NCI-H1048 (cell line): ENCODE data around the gene MIPOL1.
"Not testable (repeated sequence)": the region's sequence is repeated elsewhere in the genome, so short reads cannot be mapped to it uniquely, and the experiment has no call there.

Experiments used
- DNase-seq: peaks from one replicate; lab custom pipeline; 2025; lab: John Stamatoyannopoulos, UW

MIPOL1 gene

DNA sequence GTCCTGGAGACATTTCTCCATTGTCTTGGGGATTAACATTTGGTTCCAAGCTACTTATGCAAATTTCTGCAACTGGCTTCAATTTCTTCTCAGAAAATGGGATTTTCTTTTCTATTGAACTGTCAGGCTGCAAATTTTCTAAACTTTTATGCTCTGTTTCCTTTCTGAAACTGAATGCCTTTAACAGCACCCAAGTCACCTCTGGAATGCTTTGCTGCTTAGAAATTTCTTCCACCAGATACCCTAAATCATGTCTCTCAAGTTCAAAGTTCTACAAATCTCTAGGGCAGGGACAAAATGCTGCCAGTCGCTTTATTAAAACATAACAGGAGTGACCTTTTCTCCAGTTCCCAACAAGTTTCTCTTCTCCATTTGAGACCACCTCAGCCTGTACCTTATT, 264.7 kb downstream of the MIPOL1 start:
- DNase-seq, result not testable (repeated sequence)

DNA sequence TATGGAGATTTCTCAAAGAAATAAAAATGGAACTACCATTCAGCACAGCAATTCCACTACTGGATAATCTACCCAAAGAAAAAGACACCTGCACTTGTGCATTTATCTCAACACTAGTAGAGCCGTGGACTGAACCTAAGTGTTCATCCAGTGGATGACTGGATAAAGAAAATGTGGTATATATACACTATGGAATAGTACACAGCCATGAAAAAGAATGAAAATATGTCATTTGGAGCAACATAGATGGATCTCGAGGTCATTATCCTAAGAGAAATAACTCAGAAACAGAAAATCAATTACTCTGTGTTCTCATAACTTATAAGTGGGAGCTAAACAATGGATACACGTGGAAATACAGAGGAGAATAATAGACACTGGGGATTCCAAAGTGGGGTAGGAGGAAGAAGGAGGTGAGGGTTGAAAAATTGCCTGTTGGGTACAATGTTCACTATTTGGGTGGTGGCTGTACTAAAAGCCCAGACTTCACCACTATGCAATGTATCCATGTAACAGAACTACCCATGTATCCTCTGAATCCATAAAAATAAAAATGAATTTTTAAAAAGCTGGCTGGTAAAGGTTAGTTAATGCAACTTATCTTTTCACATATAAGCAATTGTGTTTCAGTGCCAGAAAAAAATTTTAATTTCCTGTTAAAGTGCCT, 266.6 kb downstream of the MIPOL1 start:
- no peak for DNase-seq

DNA sequence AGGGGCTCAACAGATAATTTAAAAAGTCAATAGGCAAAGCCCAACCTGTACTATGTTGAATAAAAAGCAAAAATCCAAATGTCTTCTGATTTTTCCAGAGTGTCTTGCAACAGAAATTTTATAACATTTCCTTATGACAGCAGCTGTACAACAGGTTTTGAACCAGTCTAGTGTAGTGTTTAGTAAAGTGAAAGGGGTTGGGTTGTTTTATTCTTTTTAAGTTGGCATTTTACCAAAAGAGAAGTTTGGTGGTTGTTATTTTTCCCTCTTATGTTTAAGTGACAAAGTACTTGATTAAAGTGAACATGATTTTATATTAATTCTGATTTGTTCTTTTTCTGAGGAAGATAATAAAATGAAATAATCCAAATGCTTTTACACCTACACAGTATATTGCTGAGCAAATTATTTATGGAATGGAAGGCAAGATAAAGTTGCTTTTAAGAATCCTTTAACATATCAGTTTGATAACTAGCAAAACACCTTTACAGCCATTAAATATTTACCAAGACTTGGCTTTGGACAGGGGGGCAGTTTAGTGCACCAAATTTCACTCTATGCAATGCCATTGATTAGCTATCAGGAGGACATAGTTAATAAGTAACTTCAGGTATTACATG, 268.4 kb downstream of the MIPOL1 start:
- no peak for DNase-seq

DNA sequence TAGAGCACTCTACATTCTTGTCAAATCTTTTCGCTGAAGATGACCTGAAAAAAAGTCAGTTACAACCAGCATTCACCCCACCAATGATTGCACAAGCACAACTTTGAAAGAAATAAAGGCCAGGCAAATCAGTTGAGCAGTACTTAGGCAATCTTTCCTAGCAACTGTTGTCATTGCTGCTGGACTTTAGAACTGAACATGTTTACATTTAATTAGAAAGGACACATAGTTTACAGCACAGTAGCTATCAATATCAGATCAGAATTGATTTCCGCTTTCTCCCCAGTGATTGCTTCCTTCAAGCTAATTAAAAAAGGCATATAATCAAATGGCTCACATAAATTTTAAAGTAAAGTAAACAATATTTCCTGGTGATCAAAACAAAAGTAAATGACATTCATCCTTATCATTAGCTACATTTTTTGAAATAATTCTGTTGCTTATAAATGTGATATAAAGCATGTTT, 268.9 kb downstream of the MIPOL1 start:
- DNase-seq, result no peak

DNA sequence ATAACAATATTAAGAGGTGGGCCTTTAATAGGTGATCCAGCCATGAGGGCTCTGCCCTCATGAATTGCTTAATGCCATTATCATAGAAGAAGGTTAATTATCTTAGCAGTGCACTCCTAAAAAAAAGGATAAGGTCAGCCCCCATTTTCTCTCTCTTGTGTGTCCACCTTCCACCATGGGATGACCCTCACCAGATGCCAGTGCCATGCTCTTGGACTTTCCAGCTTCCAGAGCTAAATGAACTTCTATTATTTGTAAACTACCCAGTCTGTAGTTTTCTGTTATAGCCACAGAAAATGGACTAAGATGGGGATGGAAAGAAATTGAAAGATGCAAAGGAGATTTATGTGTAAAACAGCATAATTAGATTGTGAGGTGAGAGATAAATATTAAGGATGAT, 271.9 kb downstream of the MIPOL1 start:
- no peak for DNase-seq

DNA sequence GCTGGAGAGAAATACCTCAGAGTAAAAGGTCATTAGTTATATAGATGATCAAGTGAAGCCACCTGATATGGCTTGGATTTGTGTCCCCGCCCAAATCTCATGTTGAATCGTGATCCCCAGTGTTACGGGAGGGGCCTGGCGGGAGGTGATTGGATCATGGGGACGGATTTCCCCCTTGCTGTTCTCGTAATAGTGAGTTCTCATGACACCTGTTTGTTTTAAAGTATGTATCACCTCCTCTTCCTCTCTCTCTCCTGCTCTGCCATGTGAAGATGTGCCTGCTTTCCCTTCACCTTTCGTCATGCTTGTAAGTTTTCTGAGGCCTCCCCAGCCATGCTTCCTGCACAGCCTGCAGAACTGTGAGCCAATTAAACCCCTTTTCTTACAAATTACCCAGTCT, 272.5 kb downstream of the MIPOL1 start:
- no peak for DNase-seq

DNA sequence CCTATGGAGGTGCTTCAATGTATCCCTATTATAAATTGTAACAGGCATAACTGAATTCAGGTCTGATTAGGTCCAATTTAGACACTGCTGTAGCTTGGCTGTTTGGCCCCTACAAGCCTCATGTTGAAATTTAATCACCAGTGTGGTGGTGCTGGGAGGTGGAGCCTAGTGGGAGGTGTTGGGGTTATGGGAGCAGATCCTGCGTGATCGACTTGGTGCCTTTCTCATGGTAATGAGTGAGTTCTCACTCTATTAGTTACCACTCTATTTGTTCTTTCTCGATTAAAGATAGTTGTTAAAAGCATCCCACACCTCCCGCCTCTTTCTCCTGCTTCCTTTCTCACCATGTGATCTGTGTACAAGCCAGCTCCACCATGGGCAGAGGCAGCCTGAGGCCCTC, 275.2 kb downstream of the MIPOL1 start:
- DNase-seq, result no peak

DNA sequence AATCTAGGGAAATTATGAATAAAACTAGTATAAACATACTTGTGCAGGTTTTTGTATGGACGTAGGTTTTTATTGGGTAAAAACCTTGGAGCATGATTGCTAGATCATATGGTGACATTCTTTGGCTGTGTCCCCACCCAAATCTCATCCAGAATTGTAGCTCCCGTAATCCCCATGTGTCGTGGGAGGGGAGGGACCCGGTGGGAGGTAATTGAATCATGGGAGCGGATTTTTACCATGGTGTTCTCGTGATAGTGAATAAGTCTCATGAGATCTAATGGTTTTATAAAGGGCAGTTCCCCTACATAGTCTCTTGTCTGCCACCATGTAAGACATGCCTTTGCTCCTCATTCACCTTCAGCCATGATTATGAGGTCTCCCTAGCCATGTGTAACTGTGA, 276.5 kb downstream of the MIPOL1 start:
- no peak for DNase-seq

DNA sequence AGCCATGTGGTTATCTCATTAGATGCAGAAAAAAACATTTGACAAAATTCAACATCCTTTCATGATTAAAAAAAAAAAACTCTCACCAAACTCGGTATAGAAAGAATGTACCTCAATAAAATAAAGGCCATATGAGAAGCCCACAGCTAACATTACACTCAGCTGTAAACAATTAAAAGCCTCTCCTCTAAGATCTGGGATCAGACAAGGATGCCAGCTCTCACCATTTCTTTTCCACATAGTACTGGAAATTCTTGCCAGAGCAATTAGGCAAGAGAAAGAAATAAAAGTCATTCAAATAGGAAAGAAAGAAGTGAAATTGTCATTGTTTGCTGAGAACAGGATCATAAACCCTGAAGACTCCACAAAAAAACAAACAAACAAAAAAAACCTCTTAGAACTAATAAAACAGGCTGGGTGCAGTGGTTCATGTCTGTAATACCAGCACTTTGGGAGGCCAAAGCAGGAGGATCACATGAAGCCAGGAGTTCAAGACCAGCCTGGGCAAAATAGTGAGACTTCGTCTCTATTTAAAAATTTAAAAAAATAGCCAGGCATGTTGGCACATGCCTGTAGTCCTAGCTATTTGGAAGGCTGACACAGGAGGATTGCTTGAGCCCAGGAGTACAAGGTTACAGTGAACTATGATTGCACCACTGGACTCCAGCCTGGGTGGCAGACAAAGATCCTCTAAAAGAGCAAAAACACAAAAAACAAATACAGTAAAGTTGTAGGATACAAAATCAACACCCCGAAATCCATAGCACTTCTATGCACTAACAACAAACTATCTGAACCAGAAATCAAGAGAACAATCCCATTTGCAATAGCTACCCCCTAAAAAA, 282.9 kb downstream of the MIPOL1 start:
- no peak for DNase-seq

DNA sequence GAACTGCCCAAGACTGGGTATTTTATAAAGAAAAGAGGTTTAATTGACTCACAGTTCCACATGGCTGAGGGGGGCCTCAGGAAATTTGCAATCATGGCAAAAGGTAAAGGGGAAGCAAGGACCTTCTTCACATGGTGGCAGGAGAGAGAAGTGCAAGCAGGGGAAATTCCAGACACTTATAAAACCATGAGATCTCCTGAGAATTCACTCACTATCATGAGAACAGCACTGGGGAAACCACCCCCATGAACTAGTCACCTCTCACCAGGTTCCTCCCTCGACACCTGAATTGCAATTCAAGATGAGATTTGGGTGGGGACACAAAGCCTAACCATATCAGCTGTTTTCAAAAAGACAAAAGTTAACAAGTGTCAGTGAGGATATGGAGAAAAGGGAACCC, 284.7 kb downstream of the MIPOL1 start:
- no peak for DNase-seq

DNA sequence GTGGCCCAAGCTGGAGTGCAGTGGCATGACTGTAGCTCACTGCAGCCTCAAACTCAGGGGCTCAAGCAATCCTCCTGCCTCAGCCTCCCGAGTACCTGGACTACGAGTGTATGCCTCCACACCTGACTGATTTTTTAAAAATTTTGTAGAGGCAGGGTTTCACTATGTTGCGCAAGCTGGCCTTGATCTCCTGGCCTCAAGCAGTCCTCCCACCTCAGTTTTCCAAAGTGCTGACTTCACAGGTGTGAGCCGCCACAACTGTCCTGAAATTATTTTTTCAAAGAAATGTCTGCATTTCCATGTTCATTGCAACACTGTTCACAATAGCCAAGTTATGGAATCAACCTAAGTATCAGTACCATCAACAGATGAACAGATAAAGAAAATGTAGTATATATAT, 285.9 kb downstream of the MIPOL1 start:
- DNase-seq, result no peak

DNA sequence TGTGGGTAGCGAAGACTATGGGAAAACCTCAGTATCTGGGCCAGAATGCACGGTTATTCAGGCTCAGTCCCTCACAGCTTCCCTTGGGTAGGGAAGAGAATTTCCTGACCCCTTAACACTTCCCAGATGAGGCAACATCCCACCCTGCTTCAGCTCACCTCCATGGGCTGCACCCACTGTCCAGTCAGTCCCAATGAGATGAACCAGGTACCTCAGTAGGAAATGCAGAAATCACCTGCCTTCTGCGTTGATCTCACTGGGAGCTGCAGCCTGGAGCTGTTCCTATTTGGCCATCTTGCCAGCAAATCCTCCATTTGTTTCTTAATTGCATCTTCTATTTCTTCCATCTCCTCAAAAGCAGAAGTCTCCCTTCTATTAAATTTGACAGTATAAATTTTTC, 292.9 kb downstream of the MIPOL1 start:
- no peak for DNase-seq

DNA sequence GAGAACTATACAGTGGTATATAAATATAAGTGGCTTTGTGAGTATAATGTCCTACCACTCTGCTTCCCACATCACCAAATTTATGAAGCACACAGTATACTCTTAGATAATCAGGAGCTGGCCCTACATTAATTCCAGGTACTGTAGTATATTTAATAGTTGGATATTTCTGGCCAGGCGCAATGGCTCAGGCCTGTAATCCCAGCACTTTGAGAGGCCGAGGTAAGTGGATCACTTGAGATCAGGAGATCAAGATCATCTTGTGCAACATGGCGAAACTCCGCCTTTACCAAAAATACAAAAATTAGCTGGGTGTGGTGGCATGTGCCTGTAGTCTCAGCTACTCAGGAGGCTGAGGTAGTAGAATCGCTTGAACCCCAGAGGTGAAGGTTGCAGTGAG, 293.3 kb downstream of the MIPOL1 start:
- DNase-seq, result no peak

DNA sequence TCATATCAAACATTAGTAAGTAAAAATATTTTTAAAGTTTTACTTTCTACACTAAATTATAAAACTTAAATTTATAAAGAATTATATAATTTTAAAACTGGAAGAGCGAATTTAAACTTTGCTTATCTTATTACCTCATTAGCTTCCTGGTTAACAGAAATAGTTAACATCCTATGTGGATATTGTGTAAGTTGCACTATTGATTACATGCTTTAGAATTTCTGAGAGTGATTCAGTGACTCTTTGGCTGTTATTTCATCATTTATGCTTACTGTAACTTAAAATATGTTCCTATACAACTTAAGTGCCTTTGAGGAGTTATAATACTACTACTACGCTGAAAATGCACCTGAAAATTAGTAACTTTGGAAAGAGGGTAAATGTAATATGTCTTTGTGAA, 295.9 kb downstream of the MIPOL1 start:
- DNase-seq, result no peak

DNA sequence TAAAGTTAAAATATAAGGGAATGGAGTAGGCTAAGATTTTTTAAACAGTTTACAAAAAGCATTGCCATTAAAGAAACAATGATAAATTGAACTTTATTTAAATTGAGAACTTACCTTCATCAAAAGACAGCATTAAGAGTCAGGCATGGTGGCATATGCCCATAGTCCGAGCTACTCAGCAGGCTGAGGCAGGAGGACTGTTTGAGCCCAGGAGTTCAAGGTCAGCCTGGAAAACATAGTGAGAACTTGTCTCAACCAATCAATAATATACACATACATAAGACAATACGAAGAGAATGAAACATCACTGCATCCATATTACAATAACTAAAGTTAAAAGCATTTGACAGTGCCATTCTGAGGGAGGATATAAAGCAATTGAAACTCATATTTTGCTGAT, 299.7 kb downstream of the MIPOL1 start:
- DNase-seq, result no peak

DNA sequence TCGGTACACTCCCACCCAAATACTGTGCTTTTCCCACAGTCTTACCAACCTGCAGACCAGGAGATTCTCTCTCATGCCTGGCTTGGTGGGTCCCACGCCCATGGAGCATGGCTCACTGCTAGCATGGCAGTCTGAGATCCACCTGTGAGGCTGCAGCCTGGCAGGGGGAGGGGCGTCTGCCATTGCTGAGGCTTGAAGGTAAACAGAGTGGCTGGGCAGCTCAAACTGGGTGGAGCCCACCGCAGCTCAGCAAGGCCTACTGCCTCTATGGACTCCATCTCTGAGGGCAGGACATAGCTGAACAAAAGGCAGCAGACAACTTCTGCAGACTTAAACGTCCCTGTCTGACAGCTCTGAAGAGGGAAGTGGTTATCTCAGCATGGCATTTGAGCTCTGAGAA, 304.1 kb downstream of the MIPOL1 start:
- DNase-seq, result no peak

DNA sequence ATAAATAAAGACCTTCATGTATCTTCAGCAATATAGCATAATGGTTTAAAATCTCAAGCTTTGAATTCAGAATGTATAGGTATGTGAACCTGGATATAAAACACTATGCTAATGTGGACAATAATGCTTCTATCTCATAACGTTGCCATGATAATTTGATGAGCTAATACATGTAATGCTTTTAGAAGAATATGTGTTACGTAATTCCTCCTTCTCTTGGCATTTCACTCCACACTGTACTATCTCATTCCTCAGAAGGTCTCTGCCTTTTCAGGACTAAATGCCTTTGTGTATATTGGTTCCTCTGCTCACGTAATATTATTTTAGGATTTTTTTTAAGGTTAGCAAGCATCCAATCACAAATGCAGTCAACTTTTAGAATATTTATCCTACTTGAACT, 310.8 kb downstream of the MIPOL1 start:
- DNase-seq, result no peak

DNA sequence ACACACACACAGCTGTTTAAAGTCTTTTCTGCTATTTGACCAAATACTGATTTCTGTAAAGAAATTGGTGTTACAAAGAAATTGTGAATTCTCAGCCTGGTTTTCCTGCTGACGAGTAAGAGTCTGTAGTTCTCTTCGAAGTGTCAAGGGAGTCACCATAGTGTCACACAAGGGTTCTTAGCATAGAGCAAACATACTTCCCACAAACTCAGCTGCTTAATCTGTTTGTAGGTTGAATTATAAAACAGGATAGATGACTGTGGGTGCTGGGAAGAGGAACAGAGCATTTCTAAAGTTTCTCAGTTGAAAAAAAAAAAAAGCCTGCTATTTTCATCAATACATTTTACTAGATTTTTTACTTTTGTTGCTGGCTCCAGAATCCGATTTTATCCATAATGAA, 314.4 kb downstream of the MIPOL1 start:
- DNase-seq, result no peak

DNA sequence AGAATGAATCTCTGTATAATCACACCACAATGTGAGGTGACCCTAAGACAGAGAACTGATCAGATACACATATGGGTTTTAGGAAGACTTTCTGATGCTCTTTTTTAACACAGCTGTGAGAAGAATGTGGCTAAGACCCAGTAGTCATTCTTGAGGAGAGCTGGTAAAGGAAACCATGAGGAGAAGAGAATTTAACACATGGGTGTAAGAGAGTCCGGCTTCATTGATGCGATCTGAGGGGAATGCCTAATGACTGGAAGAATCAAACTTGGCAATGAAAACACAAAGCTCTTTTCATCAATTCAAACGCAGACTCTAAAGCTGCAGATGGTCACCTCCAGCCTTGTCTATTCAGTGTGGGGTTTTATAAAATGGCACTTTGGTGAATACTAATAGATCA, 318.0 kb downstream of the MIPOL1 start:
- DNase-seq, result no peak

DNA sequence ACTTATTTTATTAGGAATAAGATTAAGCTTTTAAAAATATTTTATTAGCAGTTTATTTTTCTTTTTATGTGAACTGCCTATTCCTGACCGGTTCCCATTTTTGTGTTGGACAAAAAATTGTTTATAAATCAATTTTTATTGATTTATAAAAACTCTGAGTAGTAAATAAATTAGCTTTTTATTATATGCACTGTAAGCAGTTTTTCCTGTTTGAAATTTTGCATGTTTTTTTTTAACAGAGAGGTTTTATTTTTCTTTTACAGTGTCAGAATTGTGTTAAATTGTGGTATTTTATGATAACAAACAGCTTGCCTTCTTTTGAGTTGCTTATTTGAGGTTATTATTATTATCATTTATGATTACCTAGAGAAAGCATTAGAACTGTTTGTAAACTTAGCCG, 329.3 kb downstream of the MIPOL1 start:
- no peak for DNase-seq

DNA sequence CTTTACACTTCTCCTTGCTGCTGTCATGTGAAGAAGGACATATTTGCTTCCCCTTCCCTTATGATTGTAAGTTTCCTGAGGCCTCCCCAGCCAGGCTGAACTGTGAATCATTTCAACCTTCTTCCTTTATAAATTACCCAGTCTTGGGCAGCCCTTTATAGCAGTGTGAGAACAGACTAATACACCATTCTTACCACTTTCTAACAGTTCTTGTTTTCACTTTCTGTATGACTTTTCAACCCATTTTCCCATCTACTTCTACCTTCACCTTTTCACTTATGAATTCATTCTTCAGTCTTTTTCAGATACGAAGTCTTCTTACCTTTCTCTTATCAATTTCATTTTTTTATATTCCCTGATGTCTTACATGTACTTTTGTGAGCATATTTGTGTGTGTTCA, 342.3 kb downstream of the MIPOL1 start:
- no peak for DNase-seq

DNA sequence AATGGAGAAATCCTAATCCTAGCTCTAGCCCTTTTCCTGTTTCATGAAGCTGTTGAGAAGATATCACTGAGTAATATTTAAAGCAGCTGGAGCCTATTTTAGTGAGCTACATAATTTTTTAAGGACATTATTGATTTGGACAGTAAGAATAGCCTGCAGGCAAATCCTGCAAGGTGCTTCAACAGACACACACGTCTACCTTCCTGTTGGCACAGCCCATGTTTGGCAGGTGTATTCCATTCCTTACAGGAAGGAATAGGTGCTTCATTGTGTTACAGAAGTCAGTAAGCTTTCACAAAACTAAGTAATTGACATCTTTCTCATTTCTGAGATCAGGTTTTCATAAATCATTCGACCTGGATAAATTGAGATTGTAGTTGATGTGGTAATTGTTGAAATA, 346.7 kb downstream of the MIPOL1 start:
- DNase-seq, result no peak

DNA sequence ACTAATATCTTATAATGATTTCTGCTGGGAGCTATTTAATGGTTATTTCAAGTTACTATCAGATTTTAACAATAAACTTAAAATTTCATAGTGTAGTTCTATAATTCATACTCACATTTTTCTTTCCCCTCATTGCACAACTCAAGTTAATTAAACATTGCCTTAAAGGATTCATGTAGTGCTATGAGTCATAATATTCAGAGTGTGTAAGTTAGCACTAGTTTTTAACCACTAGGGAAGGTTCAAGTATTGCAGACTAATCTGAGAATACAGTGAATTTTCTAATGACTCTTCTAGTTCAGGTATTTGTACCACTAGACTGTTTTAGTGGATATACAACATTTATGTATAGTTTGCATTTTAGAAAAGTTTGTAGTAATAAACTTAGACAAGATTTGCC, 347.4 kb downstream of the MIPOL1 start:
- no peak for DNase-seq
